Activated CD8-positive, alpha-beta memory T cell treated with anti-CD3 and anti-CD28 coated beads, Interleukin-2, amount 50 U/mL, for 24 hours (primary cell): ENCODE data around the gene DSCAM.
"Not testable (repeated sequence)": the region's sequence is repeated elsewhere in the genome, so short reads cannot be mapped to it uniquely, and the experiment has no call there.

Experiments used
- DNase-seq: peaks from one replicate; pipeline ENCODE4 v3.0.0-alpha.2; 2020; ENCODE audit errors: extremely low read depth

DSCAM gene

GRCh38 chr21:40846587-40847411, at the start of gene DSCAM:
TSS of gene DSCAM (minus strand) at chr21:40847158. CDS start at chr21:40846661, 497 bp downstream.
- DNase-seq: no peak

- not testable (repeated sequence) for DNase-seq
Observed at GRCh38 chr21:40895697-40896096, 48.7 kb upstream of the DSCAM start.

DNA sequence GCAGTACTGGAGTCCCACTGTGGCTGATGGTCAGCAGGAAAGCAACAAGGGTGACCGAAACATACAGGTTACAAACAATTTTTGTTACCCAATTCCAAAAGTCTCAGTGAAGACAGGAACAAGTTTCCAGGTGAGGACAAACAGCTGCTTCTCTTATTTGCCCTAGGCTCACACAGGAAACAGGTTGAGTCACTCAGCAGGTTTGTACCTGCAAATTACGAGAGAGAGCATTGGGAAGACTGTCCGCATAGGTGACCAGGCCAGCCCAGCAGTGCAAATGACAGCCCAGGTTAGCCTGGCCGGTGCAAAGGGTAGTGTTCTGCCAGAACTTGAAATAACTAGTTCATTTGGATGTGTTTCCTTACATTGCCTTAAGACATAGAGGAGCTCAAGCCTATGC, 40.0 kb upstream of the DSCAM start:
- no peak for DNase-seq

DNA sequence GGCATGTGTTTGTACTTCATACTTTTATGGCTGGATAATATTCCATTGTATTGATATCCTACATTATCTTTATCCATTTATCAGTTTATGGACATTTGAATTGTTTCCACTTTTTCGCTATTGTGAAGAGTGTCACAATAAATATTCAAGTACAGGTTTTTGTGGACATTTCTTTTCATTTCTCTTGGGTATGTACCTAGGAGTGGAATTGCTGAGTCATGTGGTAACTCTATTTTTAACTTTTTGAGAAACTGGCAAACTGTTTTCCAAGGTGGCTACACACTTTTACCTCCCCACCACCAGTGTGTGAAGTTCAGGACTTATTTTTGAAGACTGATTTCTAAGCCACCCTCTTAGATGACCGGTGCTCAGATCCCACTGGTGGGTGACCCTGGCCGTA, 39.0 kb upstream of the DSCAM start:
- DNase-seq: no peak

GRCh38 chr21:40882192-40882915, 35.4 kb upstream of the DSCAM start:
- no peak for DNase-seq

DNA sequence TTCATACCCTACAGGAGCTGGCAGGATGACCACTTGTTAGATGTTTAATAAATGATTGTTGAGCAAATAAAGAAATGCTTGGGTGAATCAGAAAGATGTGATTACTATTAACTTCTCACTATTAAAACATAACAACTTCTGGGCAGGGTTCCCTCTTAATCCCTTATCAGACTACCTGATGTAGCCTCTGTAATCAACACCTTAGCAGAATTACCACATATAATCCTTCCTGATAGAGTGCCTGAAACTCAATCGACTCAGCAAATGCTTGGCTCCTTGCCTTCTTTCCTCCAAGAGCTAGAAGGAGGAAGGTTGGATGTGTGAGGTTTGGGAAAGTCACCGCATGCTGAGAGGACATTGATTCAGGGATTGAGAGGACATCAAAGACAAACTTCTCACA, 34.8 kb upstream of the DSCAM start:
- no peak for DNase-seq

GRCh38 chr21:40871099-40871498, 24.1 kb upstream of the DSCAM start:
- no peak for DNase-seq

GRCh38 chr21:40863839-40864238, 16.9 kb upstream of the DSCAM start:
- no peak for DNase-seq

GRCh38 chr21:40858517-40858916, 11.6 kb upstream of the DSCAM start:
- no peak for DNase-seq

DNA sequence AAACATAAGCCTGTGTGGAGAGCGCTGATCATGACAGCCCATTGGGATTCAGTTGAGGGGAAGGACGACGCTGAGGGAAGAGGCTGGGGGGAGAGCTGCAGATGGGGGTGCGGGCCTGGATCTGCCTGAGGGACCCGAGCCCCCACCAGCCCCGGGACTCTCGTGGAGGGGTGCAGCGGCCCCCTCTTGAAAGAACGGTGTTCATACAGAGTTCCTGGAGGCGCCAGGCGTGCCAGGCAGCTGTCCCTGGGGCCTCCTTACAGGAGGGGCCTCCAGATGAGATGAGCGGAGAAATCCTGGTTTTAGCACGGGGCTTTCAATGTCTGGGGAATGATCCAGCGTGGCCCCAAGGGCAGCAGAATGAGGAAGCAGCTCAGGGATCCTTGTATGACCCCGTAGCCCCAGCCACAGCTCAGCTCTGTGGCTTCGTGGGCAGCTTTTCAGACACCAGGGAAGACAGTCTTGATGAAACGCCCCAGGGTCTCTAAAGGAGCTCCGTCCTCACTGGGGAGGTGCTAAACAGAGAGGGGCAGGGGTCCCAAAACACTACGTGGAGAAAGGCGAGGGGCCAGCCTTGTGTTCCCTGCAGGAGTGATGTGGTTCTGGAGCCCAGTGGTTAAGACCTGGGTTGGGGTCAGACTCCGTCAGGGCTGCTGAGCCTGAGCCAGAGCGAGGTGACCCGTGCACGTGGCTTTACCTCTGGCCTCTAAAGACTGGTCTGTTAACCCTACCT, 7.2 kb upstream of the DSCAM start:
- DNase-seq: no peak

DNA sequence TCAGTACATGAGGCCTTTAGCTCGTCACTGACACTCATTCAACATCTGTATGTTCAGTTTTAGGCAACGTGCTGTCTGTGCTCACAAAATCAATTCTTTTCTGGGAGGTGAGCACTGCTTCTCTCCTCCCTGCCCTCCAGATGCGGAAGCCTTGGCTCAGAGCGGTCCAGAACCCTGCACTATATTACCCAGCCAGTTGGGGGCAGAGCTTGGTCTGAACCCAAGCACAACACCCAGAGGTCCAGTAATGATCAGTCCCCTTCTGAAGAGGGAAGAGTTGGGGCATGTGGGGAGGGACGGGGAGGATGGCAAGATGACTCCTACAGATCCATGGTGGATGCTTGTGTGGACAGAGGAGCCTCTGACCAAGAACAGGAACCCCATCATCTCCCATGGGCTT, 5.6 kb upstream of the DSCAM start:
- no peak for DNase-seq

DNA sequence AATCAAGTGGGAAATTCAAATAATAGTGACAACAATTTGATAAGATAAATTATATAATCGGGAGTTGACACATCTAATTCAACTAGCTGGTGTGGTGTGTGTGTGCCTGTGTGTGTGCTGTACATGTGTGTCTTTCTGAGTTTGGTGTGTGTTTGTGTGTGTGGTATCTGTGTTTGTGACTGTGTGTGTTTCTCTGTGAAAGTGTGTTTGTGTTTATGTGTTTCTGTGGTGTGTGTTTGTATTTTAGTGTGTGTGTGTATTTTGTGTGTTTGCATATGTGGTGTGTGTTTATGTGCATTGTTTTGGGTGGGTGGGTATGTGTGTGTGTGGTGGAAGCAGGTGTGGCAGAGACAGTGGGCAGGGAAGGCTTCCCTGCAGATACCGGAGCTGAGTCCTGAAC, 4.8 kb upstream of the DSCAM start:
- DNase-seq: no peak

DNA sequence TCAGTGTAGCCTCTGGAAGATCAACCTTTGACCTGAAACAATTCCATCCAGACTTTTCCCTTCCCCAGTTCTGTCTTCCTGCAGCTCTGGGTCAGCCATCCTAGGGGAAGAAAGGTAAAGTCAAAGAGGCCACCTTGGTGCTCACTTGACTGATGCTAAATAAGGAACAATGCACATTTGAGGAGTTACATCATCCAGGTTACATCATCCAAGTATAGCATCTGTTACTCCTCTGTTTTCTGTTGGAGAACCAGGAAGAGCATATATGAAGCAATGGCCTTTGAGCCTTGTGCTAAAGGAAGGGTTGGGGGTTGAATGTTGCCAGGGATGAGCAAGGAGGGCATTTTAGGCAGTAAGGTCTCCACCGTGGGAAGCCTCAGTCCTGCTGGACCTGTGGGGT, 3.1 kb upstream of the DSCAM start:
- no peak for DNase-seq

DNA sequence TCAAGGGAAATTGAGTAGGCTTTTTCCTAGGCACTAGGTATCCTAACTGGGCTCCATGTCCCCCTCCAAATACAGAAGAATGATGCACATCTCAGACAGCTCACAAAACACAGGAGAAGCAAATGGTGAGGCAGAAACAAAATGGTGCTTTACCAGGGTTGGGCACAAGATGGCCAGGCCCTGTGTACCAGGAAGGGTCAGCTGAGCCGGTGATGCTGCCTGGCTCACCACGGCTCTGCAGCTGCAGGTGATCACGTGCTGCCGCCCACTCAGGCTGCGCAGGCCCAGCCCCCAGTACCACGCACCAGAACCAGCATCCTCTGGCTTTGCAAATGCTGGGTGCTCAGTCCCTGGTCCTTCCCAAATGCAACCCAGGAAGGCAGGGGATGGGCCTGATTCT, 993 bp upstream of the DSCAM start:
- DNase-seq: no peak

GRCh38 chr21:40846103-40846502, 855 bp downstream of the DSCAM start:
- no peak for DNase-seq

DNA sequence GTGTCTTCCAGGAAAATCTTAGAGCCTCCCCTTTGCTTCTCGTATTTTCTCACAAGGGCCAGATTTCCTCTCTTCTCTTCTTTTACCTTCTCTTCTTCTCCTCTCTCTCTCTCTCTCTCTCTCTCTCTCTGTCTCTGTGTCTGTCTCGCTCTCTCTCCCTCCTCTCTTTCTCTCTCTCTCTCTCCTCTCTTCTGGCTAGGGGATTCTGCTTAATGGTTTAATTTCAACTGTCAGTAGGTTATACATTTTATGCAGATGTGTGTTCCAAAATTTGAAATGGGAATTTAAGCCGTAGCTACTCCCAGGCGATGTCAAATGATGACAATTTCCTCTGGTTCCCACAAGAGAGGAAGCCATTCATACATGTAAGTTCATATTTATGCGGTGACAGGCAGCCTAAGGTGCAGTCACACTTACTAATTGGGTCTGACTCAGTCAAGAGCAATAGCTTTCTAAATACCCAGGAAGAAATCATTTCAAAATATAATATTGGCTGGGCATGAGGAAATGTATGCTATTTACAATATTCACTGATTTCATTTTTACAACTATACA, 1.4 kb downstream of the DSCAM start:
- no peak for DNase-seq

DNA sequence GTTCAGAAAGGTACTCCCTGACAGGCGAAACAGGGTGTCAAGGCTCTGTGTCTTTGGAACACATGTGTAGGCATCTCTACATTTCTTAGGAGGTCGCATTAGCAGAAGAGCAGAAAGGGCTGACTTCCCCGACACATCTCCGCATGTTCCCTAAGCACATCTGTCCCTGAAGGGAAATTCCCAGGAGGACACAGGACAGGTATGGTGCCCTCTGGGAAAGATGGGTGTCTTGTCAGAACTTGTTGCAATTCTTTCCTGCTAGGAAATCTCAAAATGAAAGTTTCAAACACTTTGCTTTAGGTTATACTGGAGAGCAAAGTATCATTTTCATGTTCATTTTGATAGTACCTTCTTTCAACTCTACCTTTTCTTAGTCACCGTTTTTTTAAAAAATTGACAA, 2.0 kb downstream of the DSCAM start:
- no peak for DNase-seq

DNA sequence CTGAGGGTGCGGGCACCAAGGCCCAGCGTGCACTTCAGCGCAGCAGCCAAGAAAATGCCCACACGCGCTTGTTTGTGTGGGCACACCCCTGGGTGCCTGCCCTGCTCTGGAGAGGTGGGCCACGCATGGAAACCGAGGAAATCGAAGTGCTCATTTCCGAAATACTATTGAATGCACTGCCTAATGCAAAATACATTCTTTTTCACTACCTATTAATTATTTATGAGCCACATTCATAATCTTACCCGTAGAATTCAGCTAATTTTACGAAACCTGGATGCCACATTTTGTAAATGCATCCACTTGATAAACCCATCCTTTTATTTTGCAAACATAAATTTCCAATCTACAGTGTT, 4.8 kb downstream of the DSCAM start:
- DNase-seq: no peak

- DNase-seq: no peak
Observed at GRCh38 chr21:40841524-40842196, 5.3 kb downstream of the DSCAM start.

- no peak for DNase-seq
Observed at GRCh38 chr21:40840401-40841125, 6.4 kb downstream of the DSCAM start.

GRCh38 chr21:40839521-40839920, 7.4 kb downstream of the DSCAM start:
- DNase-seq: no peak
